GM11168 (cell line): ENCODE data around the gene SLC6A7.
"Not testable (repeated sequence)": the region's sequence is repeated elsewhere in the genome, so short reads cannot be mapped to it uniquely, and the experiment has no call there.

Source experiments
- in situ Hi-C: fragments of 300-500 bp; cut with MboI; formaldehyde crosslinking; loops from one replicate; pipeline ENCODE4 v1.12.0; 2022; ENCODE audit warnings: low sequenced_read_pairs; ENCODE audit not compliant: unreplicated experiment

The SLC6A7 gene

DNA sequence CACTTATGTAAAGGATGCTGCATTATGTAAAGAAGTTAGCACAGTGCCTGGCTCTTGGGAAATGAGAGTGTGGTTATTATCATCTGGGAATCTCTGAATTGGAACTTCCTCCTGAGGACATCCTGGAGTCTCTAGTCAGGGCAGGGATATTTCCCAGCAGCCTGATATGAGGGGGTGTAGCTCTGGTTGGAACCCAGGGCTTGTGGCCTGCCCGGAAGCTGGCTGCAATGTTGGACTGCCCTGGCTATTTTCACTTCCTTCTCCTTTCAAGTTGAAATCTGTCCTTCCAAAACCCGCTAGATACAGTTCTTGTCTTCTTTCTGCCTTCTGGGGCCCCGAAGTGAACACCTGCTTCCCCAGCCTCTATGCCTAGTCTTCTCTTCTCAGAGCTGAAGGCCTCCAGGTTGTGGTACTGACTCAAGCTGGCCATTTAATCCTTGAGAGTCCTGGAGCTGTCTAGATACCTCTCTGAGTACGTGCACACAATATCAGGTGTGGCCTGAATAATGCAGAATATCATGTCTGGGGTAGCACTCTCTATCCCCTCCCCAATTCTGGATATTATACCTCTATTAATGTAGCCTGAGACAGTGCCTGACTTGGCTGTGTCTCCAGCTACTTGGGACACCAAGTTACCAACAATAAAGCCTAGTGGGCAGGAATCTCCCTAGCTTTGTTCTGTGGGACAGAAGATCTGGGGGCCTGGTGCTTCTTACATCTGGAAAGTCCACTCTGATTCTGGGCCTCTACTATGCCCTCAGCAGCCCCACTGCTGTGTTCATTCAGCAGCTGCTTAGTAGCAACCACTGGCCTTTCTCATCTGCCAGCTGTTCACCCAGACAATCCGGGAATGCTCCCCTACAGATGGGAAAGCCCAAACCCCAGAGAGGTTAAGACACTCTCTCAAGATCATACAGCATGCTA is 45.0 kb downstream of the SLC6A7 start:
- in situ Hi-C loops, result no loop called here

DNA sequence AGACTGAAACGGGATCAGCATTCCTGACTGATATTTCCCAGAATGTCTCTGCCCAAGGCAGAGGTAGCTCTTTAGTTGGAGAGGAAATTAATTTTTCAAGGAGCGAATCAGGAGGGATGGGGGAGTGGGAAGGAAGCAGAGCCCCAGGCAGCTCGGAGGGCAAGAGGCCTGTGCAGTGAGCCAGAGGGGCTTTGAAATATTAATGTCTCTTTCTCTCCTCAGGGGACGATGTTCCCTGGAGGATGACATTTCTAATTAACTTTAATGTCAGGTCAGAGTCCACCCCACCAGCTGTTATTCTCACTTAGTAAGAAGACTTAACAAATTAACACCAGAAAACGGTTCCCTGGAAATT is 45.6 kb downstream of the SLC6A7 start:
- in situ Hi-C loops, result no loop called here

DNA sequence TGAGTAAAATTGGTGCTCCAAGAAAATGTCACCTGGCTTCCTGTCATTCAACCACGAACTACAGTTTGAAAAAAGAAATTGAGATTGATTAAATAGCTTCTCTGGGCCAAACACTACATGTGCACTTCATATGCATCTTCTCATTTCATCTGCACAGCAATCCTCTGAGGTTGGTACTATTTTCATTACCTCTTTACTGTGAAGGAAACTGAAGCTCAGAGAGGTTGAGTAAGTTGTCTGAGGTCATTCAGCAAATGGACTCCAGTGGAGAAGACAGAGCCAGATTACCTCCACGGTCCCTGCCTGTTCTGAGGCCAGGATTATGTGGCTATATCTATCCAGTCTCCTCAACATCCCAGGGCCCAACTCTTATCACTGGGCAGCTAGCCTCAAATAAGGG is 46.5 kb downstream of the SLC6A7 start:
- in situ Hi-C loops, result no loop called here

DNA sequence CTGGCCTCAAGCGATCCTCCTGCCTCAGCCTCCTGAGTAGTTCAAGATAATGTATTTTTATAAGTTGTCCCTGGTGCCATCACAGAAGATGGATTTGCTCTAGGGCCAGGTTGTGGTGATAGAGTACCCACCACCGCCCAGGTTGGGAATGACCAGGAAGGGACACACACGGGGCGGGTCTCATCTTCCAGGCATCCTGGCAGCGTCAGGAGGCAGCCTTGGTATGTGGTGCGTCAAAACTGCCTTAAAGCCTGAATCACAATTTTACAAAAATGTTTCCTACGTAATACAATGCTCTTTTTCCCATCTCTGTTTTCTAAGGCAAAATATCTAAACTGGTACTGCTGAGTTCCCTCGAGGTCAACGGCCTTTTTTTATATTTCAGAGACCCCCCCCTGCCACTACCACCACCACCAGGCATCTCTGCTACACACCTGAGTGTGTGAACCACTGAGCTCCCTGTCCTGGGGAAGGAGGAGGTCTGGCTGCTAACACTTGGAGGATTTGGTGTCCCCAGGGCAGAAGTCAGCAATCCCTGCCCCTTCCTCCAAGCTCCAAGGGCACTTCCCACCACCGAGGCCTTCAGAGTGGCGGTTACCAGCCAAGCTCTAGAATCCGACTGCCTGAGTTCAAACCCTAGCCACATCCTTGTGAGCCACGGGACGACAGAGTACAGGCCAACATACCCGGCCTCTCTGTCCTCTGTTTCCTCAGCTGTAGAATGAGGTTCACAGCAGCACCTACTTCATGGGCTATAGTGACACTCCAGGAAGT is 47.3 kb downstream of the SLC6A7 start:
- in situ Hi-C loops, result no loop called here

DNA sequence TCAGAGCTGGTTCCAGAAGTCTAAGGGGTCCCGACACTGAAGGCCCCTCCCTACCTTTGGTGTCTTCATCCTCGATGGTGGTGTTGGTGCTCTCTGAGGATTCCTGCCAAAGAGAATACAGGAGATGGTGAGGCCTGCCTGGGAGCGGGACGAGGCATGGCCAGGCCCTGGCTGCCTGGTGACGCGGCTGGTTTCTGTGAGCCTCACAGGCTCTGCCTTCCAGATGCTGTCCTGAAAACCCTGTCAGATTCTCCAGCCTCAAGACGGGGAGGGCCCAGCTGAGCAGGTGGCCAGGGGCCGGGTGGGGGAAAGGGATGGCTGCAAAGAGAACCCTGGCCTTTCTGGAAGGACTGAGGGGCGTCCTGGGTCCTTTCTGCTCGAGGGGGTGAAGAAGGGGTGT is 48.8 kb downstream of the SLC6A7 start:
- in situ Hi-C loops, result no loop called here

DNA sequence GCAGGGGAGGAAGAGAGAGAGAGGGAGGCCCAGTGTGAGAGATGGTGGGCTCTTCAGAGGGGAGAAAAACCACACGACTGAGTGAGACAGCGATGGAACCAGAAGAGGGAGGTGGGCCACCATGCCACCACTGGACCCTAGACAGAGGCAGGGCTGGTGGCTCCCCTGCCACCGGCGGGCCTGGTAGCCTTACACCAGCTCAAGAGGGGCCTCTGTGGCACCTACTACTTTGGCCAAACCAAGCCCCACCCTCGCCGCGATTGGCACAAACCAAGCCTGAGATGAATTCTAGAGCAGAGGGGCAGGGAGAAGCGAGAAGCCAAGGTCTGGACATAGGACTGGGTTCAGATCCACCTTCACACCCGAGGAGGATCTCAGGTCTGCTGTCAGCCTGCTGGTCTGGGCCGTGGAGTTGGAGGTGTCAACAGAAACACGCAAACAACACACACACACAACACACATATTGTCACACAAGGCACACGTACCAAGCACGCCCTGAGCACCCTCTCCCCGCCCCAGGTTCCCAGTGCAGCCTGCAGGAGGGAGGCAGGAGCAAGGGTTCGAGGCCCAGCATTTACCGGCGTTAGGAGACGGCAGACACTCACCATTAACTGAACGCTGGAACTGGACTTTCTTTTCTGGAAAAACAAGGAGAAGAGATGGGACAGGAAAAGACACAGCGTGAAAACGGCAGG is 49.4 kb downstream of the SLC6A7 start:
- in situ Hi-C loops, result no loop called here

DNA sequence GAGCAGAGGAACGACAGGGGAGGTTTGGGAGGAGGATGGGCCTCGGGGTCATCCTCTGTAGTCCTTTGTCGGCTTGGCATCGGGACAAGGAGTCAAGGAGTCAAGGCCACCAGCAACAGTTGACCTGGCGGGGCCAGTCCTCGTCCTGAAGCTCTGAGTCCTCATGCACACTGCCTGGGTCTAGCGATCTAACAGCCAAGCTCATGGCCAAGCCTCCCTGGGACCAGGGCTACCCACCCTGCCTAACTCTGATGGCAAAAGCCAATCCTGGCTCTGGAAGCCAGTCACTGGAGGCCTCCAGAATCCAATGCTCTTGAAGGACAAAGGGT is 49.9 kb downstream of the SLC6A7 start:
- in situ Hi-C loops, result no loop called here

DNA sequence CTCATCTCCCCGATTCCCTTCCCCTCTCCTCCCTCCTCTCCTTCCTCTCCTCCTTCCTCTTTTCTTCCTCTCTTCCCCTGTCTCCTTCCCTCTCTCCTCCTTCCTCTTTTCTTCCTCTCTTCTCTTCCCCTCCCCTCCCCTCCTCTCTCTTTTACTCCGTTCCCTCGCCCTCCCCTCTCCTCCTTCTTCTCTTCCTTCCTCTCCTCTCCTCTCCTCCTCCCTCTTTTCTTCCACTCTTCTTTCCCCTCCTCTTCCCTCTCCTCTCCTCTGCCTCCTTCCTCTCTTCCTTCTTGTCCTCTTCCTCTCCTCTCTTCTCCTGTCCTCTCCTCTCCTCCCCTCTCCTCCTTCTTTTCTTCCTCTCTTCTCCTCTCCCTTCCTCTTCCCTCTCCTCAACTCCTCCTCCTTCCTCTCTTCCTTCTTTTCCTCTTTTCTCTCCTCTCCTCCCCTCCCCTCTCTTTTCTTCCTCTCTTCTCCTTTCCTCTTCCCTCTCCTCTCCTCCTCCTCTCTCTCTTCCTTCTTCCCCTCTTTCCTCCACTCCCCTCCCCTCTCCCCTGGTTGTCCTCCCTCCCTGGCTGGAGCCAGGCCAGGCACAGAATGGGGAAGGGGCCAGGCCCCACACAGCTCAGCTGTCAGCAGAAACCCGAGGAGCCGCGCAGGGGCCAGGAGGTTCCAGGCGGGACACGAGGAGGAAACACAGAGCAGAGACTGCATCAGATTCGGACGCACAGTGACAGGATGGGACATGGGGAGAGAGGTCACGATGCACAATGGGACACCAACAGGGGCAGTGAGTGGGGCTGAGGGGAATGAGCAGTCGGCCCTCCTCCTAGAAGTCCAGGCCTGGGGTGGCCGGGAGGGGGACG is 51.7 kb downstream of the SLC6A7 start:
- in situ Hi-C loops, result no loop called here

DNA sequence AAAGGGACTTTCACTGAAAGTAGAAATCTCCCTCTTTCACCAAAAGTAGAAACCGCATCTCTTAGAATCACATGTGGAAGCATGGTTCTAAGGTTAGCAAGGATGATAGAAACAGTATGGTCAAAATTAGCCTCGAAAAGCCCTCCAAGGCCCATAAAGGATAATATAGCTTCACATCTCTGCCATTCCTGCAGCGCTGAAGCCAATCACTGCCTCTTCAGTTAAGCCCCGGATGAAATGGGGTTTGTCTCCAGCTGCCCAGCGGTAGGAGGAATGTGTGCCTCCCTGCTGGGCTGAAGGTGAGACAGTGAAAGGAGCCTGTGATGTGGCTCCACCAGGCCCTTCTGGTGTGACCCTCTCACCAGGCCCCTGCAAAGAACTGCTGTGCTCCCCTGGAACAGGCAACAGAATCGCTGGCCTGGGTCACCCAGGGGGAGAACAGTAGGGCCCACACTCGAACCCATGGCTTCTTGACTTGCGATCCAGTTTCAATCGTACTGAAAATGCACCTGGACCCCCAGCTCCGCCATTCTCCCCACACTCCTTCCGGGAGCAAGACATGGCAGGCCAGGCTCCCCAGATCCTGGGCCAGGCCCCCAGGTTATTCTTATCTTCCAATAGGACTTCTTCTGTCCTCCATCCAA is 52.5 kb downstream of the SLC6A7 start:
- in situ Hi-C loops, result no loop called here

DNA sequence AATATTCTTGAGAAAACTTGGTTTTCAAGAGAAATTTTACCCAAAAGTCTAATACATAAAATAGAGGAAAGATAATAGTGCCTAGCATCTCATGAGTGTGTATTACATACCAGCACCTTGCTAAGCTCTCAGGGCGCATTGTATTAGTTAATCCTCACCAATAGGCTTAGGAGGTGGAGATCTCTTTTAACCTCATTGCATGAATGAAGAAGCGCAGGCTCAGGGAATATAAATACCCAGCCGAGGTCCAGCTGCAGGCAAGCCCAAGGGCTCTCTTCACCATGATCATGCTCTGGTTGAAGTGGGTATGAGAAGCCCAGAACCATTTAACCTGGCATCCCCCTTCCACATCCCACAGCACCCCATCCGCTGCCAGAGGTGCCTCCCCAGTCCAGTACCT is 53.7 kb downstream of the SLC6A7 start:
- in situ Hi-C loops, result no loop called here

DNA sequence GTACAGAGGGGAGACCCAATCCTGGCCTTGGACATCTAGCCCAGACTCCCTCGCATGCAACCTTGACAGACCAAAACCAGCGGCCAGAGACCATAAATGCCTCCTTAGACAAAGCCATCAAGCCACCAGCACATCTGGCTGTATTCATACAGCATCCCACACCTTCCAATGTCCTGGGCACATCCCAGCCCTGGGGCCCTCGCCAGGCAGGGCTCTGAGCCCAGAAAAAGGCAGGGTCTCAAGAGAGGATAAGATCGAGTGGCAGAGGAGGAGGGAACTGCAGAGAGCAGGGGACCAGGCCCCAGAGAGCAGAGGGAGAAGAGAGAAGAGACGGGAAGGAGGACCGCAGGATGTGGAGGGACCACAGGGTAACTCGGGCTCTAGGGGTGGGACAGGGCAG is 54.3 kb downstream of the SLC6A7 start:
- in situ Hi-C loops, result no loop called here

DNA sequence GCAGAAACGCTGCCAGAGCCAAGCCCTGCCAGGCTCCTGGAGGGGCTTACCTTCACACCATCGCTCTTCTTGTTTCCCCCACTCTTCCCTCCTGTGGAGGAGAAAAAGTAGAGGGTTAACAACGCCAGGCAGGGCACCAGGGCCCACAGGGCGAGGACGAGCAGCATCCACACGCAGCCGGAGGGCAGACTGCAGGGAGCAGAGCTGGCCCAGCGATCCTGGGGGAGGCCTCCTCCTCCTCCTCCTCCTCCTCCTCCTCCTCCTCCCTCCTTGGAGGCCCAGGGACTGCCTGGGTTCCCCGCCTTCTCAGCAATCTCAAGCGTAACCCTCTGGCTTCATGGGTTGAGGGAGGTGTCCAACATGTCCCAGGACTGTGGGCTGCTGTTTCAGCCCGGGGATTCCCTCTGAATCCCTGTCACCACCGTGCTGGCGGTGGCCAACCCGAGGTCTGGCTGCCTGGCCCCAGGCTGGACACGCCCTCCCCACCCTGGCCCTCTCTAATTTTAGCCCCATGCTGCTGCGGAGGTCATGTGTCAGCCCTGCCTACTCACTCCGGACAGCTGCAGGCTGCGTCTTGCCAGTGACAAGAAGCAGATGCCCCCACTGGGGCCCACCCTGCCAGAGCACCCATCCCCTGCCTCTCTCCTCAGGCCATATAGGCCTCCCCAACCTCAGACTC is 55.4 kb downstream of the SLC6A7 start:
- in situ Hi-C loops, result no loop called here

DNA sequence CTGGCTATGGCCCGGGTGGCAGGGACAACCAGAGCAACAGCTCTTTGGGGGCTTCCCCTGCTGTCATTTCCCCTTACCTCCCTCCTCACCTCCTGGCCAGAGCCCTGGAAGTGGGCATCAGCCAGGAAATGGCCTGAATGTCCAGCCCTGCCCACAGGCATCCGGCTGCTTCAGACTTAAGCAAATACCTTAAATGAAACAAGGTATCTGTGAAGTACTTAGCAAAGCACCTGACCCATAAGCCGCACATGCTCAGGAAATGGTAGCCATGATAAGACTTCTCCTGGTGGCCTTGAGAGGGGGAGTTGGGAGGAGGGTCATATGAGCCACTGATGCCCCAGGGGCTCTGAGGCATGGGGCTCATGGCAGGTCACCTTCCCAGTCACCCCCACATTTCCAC is 55.9 kb downstream of the SLC6A7 start:
- in situ Hi-C loops, result no loop called here

DNA sequence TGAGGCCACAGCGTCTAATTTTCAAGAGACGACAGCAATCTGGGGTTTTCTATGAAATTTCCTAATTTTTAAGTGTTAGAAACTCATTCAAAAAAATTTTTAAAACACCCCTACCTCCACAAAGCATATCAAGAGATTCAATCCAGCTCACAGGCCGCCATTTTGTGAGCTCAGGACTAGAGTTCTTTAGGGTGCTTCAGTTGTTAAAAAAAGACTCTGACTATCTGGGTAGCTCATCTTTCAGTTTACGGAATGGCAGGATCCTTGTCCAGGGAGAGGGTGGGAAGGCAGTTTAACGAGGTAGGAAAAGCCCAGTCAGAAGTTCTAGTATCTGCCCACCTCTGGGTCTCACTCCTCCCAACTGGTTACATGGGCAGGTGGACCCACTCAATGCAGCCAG is 56.6 kb downstream of the SLC6A7 start:
- in situ Hi-C loops, result no loop called here

DNA sequence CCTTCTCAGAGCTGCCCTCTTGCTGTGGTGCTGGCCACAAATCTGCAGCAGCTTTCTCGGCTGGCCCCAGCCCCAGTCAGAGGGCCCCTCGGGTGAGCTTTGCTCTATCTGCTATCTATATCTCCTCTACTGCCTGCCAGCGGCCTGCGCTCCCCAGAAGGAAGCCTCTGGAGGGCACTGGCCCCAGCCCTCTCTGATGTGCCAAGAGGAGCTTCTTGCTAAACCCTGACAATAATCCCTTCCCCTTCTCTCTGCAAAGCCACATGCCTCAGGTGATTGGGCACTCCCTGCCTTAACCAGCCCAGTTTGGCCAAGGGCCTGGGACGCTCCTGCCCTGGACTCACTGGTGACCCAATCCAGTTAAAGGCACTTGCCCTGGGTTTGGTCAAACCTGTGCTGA is 57.0 kb downstream of the SLC6A7 start:
- in situ Hi-C loops, result no loop called here

DNA sequence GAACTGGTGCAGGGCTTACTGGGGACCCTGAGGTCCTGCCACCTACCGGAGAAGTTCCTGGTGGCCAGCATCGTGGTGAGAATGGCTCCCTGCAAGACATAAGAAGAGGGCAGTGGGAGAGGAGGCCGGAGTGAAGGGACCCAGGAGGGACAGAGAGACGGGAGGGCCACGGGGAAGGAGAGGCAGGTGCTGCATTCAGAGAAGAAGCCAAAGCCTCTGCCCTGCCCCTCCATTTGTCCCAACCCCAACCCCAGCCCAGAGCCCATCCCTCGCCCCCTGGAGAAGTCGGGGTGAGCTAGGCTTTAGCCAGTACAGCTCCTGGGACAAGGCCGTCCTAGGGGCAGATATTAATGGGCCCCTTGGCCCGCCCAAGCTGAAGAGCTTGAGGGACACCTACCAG is 57.9 kb downstream of the SLC6A7 start:
- in situ Hi-C loops, result no loop called here

DNA sequence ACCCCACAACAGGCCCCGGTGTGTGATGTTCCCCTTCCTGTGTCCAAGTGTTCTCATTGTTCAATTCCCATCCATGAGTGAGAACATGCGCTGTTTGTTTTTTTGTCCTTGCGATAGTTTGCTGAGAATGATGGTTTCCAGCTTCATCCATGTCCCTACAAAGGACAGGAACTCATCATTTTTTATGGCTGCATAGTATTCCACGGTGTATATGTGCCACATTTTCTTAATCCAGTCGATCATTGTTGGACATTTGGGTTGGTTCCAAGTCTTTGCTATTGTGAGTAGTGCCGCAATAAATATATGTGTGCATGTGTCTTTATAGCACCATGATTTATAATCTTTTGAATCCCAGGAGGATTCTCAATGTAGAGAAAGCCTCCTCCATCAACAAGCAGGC is 58.6 kb downstream of the SLC6A7 start:
- in situ Hi-C loops, result not testable (repeated sequence)

DNA sequence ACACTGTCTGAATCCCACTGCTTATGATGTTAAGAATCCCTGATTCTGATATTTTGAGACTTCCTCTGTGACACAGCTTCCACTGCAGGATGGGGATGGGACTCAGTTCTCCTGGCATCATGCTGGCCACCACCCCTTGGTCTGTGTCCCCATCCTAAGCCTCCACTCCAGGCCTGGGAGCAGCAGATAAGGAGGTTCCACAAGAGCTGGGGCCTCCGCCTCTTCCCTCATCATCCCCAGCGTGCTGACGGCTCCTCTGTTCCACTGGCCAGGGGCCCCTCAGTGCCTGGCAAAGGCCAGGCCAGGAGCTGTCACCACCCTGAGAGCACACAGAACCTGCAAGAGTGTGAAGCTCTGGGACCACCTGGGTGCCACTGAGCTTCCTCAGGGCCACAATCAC is 59.1 kb downstream of the SLC6A7 start:
- in situ Hi-C loops, result no loop called here

DNA sequence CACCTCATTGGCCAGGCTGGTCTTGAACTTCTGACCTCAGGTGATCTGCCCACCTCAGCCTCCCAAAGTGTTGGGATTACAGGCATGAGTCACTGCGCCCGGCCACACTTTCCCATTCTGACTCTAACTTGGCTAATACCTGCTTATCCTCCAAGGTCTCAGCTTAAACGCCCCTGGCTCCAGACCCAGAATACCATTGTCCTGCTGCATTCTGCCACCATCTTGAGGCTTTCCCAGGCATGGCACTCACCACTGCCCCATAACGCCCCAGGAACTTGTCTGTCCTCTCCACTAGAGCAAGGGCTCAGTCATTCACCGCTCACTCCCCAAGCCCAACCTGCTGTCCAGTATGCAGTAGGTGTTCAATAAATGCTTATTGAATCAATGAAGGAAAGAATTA is 59.9 kb downstream of the SLC6A7 start:
- in situ Hi-C loops, result no loop called here
